ENCODE results near the gene PPP2R5D.

The PPP2R5D gene

GRCh38 chr6:43020052-43020705, 35.8 kb downstream of the PPP2R5D start:
- no peak for TF ChIP-seq ZFX (IDR thresholded peaks at IDR 0.05; ENCODE audit: borderline replicate concordance)
- no peak for TF ChIP-seq CTCF (IDR thresholded peaks at IDR 0.05)
- peak overlapping the region; percentile 84 for H3K27ac ChIP-seq

DNA sequence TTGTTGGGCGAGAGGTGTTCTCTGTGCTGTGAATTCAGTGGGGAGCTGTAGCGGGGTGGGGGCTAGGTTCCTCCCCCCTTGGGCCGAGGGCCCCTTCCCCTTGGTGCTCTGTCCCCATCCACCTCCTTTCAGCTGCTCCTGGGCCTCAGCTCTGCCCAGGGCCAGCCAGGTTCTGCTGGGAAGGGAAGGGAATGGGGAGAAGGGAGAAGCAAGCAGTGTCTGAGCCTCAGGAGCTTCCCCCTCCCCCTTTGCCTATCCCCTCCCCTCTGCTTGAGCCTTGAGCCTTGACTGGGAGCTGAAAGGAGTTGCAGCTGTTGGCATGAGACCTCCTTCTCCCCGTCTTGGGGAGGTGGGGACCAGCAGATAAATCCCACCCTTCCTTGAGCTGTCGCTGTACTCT, 36.5 kb downstream of the PPP2R5D start:
- H3K27ac ChIP-seq = peak overlapping the region; percentile 84

GRCh38 chr6:43021270-43022047, 37.1 kb downstream of the PPP2R5D start, which contains the start of gene RRP36:
Gene RRP36, plus strand, starts transcription at chr6:43021623. Its CDS starts 32 bp downstream, at chr6:43021655.
- peak within 1 kb of the TSS; percentile 84 for H3K27ac ChIP-seq
- no peak for TF ChIP-seq ZFX (IDR thresholded peaks at IDR 0.05; ENCODE audit: borderline replicate concordance)
- TF ChIP-seq CTCF (IDR thresholded peaks at IDR 0.05) = no peak

More for the DNA sequence above, 36.5 kb downstream of the PPP2R5D start:
- TF ChIP-seq CTCF (IDR thresholded peaks at IDR 0.05) (no peak), ZFX (IDR thresholded peaks at IDR 0.05; ENCODE audit: borderline replicate concordance) (no peak)

DNA sequence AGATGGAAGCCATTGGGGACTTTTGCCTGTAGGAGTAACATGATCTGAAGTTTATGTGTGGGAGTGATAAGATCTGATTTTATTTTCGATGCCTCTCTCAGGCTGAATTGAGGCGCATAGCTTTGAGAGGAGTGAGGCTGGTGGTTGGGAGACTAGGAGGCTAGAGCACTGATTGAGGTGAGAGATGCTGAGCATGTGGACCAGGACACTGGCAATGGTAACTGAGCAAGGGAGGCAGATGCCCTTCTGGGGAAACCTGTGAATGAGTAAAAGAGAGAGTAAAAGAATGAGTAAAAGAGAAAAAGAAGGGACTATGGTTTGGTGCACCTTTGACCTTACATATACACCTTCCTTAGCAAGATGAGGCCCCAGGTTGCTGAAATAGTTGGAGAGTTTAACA, 40.1 kb downstream of the PPP2R5D start:
- TF ChIP-seq CTCF (IDR thresholded peaks at IDR 0.05) (no peak), ZFX (IDR thresholded peaks at IDR 0.05; ENCODE audit: borderline replicate concordance) (no peak)
- H3K27ac ChIP-seq = no peak overlapping the region

DNA sequence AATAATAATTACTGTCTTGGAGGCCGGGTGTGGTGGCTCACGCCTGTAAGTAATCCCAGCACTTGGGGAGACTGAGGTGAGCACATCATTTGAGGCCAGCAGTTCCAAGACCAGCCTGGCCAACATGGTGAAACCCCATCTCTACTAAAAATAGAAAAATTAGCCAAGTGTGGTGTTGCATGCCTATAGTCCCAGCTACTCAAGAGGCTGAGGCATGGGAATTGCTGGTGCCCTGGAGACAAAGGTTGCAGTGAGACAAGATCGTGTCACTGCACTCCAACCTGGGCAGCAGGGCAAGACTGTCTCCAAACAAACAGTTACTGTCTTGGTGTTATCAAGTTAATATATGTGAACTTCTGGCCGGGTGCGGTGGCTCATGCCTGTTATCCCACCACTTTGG, 42.0 kb downstream of the PPP2R5D start:
- no peak overlapping the region for H3K27ac ChIP-seq
- TF ChIP-seq ZFX (IDR thresholded peaks at IDR 0.05; ENCODE audit: borderline replicate concordance) (no peak), CTCF (IDR thresholded peaks at IDR 0.05) (no peak)

DNA sequence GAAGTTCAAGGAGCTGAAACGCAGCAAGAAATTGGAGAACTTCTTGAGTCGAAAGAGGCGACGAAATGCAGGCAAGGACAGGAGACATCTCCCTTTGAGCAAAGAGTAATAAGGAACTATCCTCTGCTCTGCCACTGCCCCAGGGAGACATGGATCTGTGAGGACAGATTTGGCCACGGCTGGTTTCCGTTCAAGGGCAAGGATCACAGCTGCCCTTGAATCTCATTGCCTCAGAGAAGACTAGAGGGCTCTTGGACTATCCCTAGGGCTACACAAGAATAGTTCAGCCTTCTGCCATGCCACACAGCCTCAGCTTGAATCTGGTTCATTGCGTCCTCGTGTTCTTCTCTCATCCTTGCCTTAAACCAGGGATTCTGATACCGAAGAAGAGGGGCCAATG, 44.8 kb downstream of the PPP2R5D start:
- H3K27ac ChIP-seq = no peak overlapping the region
- TF ChIP-seq CTCF (IDR thresholded peaks at IDR 0.05) = no peak
- TF ChIP-seq ZFX (IDR thresholded peaks at IDR 0.05; ENCODE audit: borderline replicate concordance) = no peak

GRCh38 chr6:43032326-43032725, 48.0 kb downstream of the PPP2R5D start:
- TF ChIP-seq CTCF (IDR thresholded peaks at IDR 0.05) = no peak
- no peak for TF ChIP-seq ZFX (IDR thresholded peaks at IDR 0.05; ENCODE audit: borderline replicate concordance)
- 0 out of 2 replicates have a peak overlapping the region, but pooled peaks have one; percentile 12 for H3K27ac ChIP-seq

Measured in 22Rv1 (cell line).